Activated CD8-positive, alpha-beta T cell treated with anti-CD3 and anti-CD28 coated beads, Interleukin-2, amount 10 ng/mL, durations not matched to agents 7 days and 5 days (primary cell): ENCODE data around the gene XCL2. TPM values are rescaled to one million over a fixed set of nuclear protein-coding genes. Genes with fewer than 3 reads are reported as not detected.

Source experiments
- ATAC-seq: fragments of 150-1000 bp; cut with Tn5 transposase; one replicate; pipeline ENCODE4 v1.10.0; 2021; ENCODE audit warnings: moderate library complexity
- CTCF ChIA-PET: fragments of 350-600 bp; sonication (Branson Sonifier 250); formaldehyde crosslinking; loops from one replicate; lab custom pipeline; 2021; ENCODE audit warnings: antibody characterized with exemption; lab: Charles Lee
- POLR2A ChIA-PET: fragments of 350-600 bp; sonication (Branson Sonifier 250); formaldehyde crosslinking; loops from one replicate; lab custom pipeline; 2021; ENCODE audit warnings: antibody characterized with exemption; lab: Charles Lee
- DNase-seq: peaks from one replicate; pipeline ENCODE4 v3.0.0-alpha.2; 2020
- H3K27ac Mint-ChIP-seq: one replicate; pipeline ENCODE4 v1.8.0; 2021; ENCODE audit warnings: mild to moderate bottlenecking, mixed read lengths
- H3K27me3 Mint-ChIP-seq: one replicate; pipeline ENCODE4 v1.8.0; 2021; ENCODE audit warnings: low read depth, mixed read lengths
- H3K36me3 Mint-ChIP-seq: one replicate; pipeline ENCODE4 v1.8.0; 2021; ENCODE audit warnings: low read depth, mixed read lengths
- H3K4me1 Mint-ChIP-seq: one replicate; pipeline ENCODE4 v1.8.0; 2021; ENCODE audit warnings: low read depth, mixed read lengths
- H3K4me3 Mint-ChIP-seq: one replicate; pipeline ENCODE4 v1.8.0; 2021; ENCODE audit warnings: mild to moderate bottlenecking, mixed read lengths
- H3K9me3 Mint-ChIP-seq: one replicate; pipeline ENCODE4 v1.8.0; 2022; ENCODE audit warnings: mixed read lengths; ENCODE audit not compliant: insufficient read depth
- total RNA-seq, 2 experiments: library from RNA; stranded (reverse); gene quantifications; one replicate each; pipeline ENCODE4 v1.2.3, GENCODE V29; 2021

XCL2 gene
- total RNA-seq, 2 experiments from 2014 or later: 41.2 to 41.8 TPM

- ATAC-seq (peak; percentile 89), DNase-seq (peak; percentile 75)
- ChIA-PET CTCF (interaction anchor here (0.7 to 5.0 kb wide), 21 partner anchors 10 to 300 kb away, joined by 3 to 26 read pairs (median 3); no protein-coding TSS in a partner anchor), POLR2A (interaction anchor here (1.0 to 2.9 kb wide), 6 partner anchors 15 to 91 kb away, joined by 3 to 31 read pairs (median 6); no protein-coding TSS in a partner anchor)
- Mint-ChIP-seq H3K9me3 (peaks cover 42% of the 10 kb centered on the region), H3K27me3 (no peaks in the 10 kb centered on the region), H3K27ac (peak overlapping the region; percentile 92), H3K4me3 (peak overlapping the region; percentile 61), H3K4me1 (peaks cover 89% of the 10 kb centered on the region), H3K36me3 (peaks cover 49% of the 10 kb centered on the region)
These were observed 8.3 kb downstream of the XCL2 start for GRCh38 chr1:168535536-168535935.

GRCh38 chr1:168531615-168532345, 12.0 kb downstream of the XCL2 start:
- Mint-ChIP-seq H3K4me1 (peaks cover 68% of the 10 kb centered on the region), H3K27me3 (no peaks in the 10 kb centered on the region), H3K27ac (peak overlapping the region; percentile 81), H3K9me3 (peaks cover 17% of the 10 kb centered on the region), H3K36me3 (peaks cover 16% of the 10 kb centered on the region), H3K4me3 (peak overlapping the region; percentile 16)
- CTCF ChIA-PET: interaction anchor here (1.0 kb wide), 1 partner anchor 93 kb away, joined by 3 read pairs; no protein-coding TSS in a partner anchor
- DNase-seq: peak; percentile 52
- peak; percentile 83 for ATAC-seq
- POLR2A ChIA-PET: interaction anchor here (3.5 kb wide), 1 partner anchor 11 kb away, joined by 29 read pairs; no protein-coding TSS in a partner anchor

GRCh38 chr1:168529518-168529917, 14.3 kb downstream of the XCL2 start:
- DNase-seq (no peak), ATAC-seq (no peak)
- peaks cover 23% of the 10 kb centered on the region for H3K9me3 Mint-ChIP-seq
- peaks cover 19% of the 10 kb centered on the region for H3K36me3 Mint-ChIP-seq
- CTCF ChIA-PET: no interaction called here
- H3K27ac Mint-ChIP-seq: no peak overlapping the region
- peaks cover 52% of the 10 kb centered on the region for H3K4me1 Mint-ChIP-seq
- no peaks in the 10 kb centered on the region for H3K27me3 Mint-ChIP-seq
- POLR2A ChIA-PET: no interaction called here
- H3K4me3 Mint-ChIP-seq: no peak overlapping the region

GRCh38 chr1:168521401-168522000, 22.3 kb downstream of the XCL2 start:
- ATAC-seq (peak; percentile 58), DNase-seq (peak; percentile 69)
- no peaks in the 10 kb centered on the region for H3K27me3 Mint-ChIP-seq
- ChIA-PET CTCF (interaction anchor here (0.7 to 3.0 kb wide), 13 partner anchors 10 to 287 kb away, joined by 3 to 10 read pairs (median 4); no protein-coding TSS in a partner anchor), POLR2A (interaction anchor here (0.8 to 3.1 kb wide), 9 partner anchors 10 to 82 kb away, joined by 3 to 31 read pairs (median 8); no protein-coding TSS in a partner anchor)
- H3K27ac Mint-ChIP-seq: peak overlapping the region; percentile 91
- peak overlapping the region; percentile 80 for H3K4me3 Mint-ChIP-seq
- peaks cover 71% of the 10 kb centered on the region for H3K4me1 Mint-ChIP-seq
- H3K36me3 Mint-ChIP-seq: peaks cover 37% of the 10 kb centered on the region
- H3K9me3 Mint-ChIP-seq: peaks cover 22% of the 10 kb centered on the region

- ChIA-PET POLR2A (interaction anchor here (1.0 to 3.1 kb wide), 11 partner anchors 9 to 81 kb away, joined by 3 to 31 read pairs (median 7); no protein-coding TSS in a partner anchor), CTCF (interaction anchor here (0.8 to 3.0 kb wide), 14 partner anchors 9 to 178 kb away, joined by 3 to 10 read pairs (median 4); no protein-coding TSS in a partner anchor)
- Mint-ChIP-seq H3K4me1 (peaks cover 74% of the 10 kb centered on the region), H3K36me3 (peaks cover 39% of the 10 kb centered on the region), H3K27me3 (no peaks in the 10 kb centered on the region), H3K27ac (peak overlapping the region; percentile 91), H3K4me3 (peak overlapping the region; percentile 80), H3K9me3 (peaks cover 22% of the 10 kb centered on the region)
- ATAC-seq: no peak
- DNase-seq: no peak
These were observed 23.0 kb downstream of the XCL2 start for GRCh38 chr1:168520832-168521231.

- POLR2A ChIA-PET: interaction anchor here (0.5 to 3.1 kb wide), 13 partner anchors 9 to 583 kb away, joined by 3 to 31 read pairs (median 5); no protein-coding TSS in a partner anchor
- H3K4me3 Mint-ChIP-seq: peak overlapping the region; percentile 80
- peaks cover 17% of the 10 kb centered on the region for H3K9me3 Mint-ChIP-seq
- DNase-seq (peak; percentile 85), ATAC-seq (peak; percentile 89)
- CTCF ChIA-PET: interaction anchor here (0.8 to 3.0 kb wide), 8 partner anchors 8 to 177 kb away, joined by 3 to 10 read pairs (median 4); no protein-coding TSS in a partner anchor
- H3K36me3 Mint-ChIP-seq: peaks cover 35% of the 10 kb centered on the region
- H3K27ac Mint-ChIP-seq: peak overlapping the region; percentile 91
- no peaks in the 10 kb centered on the region for H3K27me3 Mint-ChIP-seq
- H3K4me1 Mint-ChIP-seq: peaks cover 79% of the 10 kb centered on the region
These were observed 23.6 kb downstream of the XCL2 start for GRCh38 chr1:168520052-168520751.

- peaks cover 85% of the 10 kb centered on the region for H3K4me1 Mint-ChIP-seq
- no peak for ATAC-seq
- no peak overlapping the region for H3K4me3 Mint-ChIP-seq
- peaks cover 3% of the 10 kb centered on the region for H3K9me3 Mint-ChIP-seq
- peaks cover 29% of the 10 kb centered on the region for H3K36me3 Mint-ChIP-seq
- H3K27me3 Mint-ChIP-seq: no peaks in the 10 kb centered on the region
- DNase-seq: no peak
- ChIA-PET POLR2A (interaction anchor here (0.8 to 2.0 kb wide), 3 partner anchors 9 to 76 kb away, joined by 3 to 7 read pairs (median 5); no protein-coding TSS in a partner anchor), CTCF (interaction anchor here (0.5 to 2.3 kb wide), 8 partner anchors 16 to 579 kb away, joined by 3 to 9 read pairs (median 4); no protein-coding TSS in a partner anchor)
- H3K27ac Mint-ChIP-seq: no peak overlapping the region
These were observed 25.0 kb downstream of the XCL2 start for GRCh38 chr1:168518813-168519212.

GRCh38 chr1:168518201-168518689, 25.6 kb downstream of the XCL2 start:
- Mint-ChIP-seq H3K36me3 (peaks cover 26% of the 10 kb centered on the region), H3K4me3 (peak overlapping the region; percentile 56), H3K4me1 (peaks cover 88% of the 10 kb centered on the region), H3K27me3 (no peaks in the 10 kb centered on the region), H3K9me3 (no peaks in the 10 kb centered on the region), H3K27ac (peak overlapping the region; percentile 79)
- no peak for DNase-seq
- no peak for ATAC-seq
- POLR2A ChIA-PET: interaction anchor here (0.8 to 2.0 kb wide), 3 partner anchors 8 to 75 kb away, joined by 3 to 7 read pairs (median 5); no protein-coding TSS in a partner anchor
- CTCF ChIA-PET: interaction anchor here (0.5 to 2.3 kb wide), 10 partner anchors 16 to 580 kb away, joined by 3 to 9 read pairs (median 4); no protein-coding TSS in a partner anchor

- Mint-ChIP-seq H3K27me3 (no peaks in the 10 kb centered on the region), H3K27ac (peak overlapping the region; percentile 94), H3K9me3 (no peaks in the 10 kb centered on the region), H3K36me3 (peaks cover 34% of the 10 kb centered on the region), H3K4me1 (peaks cover 92% of the 10 kb centered on the region), H3K4me3 (peak overlapping the region; percentile 64)
- no peak for ATAC-seq
- ChIA-PET CTCF (interaction anchor here (1.0 to 2.8 kb wide), 4 partner anchors 20 to 75 kb away, joined by 3 to 11 read pairs (median 6); no protein-coding TSS in a partner anchor), POLR2A (interaction anchor here (0.6 to 1.1 kb wide), 2 partner anchors 21 to 952 kb away, joined by 3 to 4 read pairs; no protein-coding TSS in a partner anchor)
- DNase-seq: no peak
These were observed 29.3 kb downstream of the XCL2 start for GRCh38 chr1:168514455-168514854.

- ChIA-PET CTCF (interaction anchor here (1.0 to 2.8 kb wide), 4 partner anchors 21 to 75 kb away, joined by 3 to 11 read pairs (median 6); no protein-coding TSS in a partner anchor), POLR2A (interaction anchor here (0.6 to 1.0 kb wide), 2 partner anchors 46 to 952 kb away, joined by 3 to 4 read pairs; no protein-coding TSS in a partner anchor)
- Mint-ChIP-seq H3K27me3 (no peaks in the 10 kb centered on the region), H3K36me3 (peaks cover 35% of the 10 kb centered on the region), H3K9me3 (no peaks in the 10 kb centered on the region), H3K4me1 (peaks cover 92% of the 10 kb centered on the region), H3K27ac (peak overlapping the region; percentile 94), H3K4me3 (peak overlapping the region; percentile 64)
- ATAC-seq (peak; percentile 29), DNase-seq (no peak)
These were observed 30.0 kb downstream of the XCL2 start for GRCh38 chr1:168513656-168514404.
